Brain microvascular endothelial cell (primary cell): Measurements from ENCODE around the gene CBL.

Source experiments
- DNase-seq: peaks from one replicate; pipeline ENCODE4 v3.0.0-alpha.2; 2020
- H3K27ac ChIP-seq: fragments of 250-450 bp; sonication (Bioruptor Pico); 2 replicates; pipeline ENCODE4 v1.5.1; 2020; ENCODE audit warnings: mild to moderate bottlenecking, moderate library complexity
- H3K27me3 ChIP-seq: fragments of 250-450 bp; sonication (Bioruptor Pico); replicated peaks from 2 replicates; pipeline ENCODE4 v1.5.1; 2020; ENCODE audit warnings: mild to moderate bottlenecking
- H3K36me3 ChIP-seq: fragments of 250-450 bp; sonication (Bioruptor Pico); replicated peaks from 2 replicates; pipeline ENCODE4 v1.5.1; 2020; ENCODE audit warnings: mild to moderate bottlenecking
- H3K4me3 ChIP-seq: 2 replicates; pipeline ENCODE4 v1.5.1; 2011; ENCODE audit warnings: low read depth, mild to moderate bottlenecking, control low read depth, low read length, moderate library complexity
- in situ Hi-C: cut with HindIII; loops from 2 replicates; pipeline ENCODE4 v1.10.0; 2017; ENCODE audit warnings: low sequenced_read_pairs, low pct_ligation_motif_present
- TF ChIP-seq, protein P1 (sequence below): IDR thresholded peaks from 2 replicates; pipeline ENCODE4 v1.5.1; 2011; ENCODE audit warnings: low read depth, mild to moderate bottlenecking, moderate library complexity, low read length, control low read depth, inconsistent platforms; ENCODE audit errors: missing control alignments

CBL gene

DNA sequence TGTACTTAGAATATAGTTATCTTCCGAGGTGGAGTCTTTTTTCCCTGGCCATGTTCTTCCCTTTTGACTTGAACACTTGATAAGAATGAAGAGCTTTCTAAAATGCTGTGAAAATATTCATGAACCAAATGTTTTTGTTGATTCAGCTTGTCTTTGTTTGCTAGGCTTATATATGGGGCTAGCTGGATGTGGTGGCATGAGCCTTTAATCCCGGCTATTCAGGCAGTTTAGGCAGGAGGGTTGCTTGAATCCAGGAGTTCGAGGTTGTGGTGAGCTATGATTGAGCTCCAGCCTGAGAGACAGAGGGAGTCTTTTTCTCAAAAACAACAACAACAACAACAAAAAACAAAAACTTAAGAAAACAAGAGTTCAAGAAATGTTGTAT lies 23.1 kb downstream of the CBL start:
- peaks cover 3% of the 10 kb centered on the region for H3K36me3 ChIP-seq
- no peaks in the 10 kb centered on the region for H3K27me3 ChIP-seq
- no peak for DNase-seq
- in situ Hi-C loops, result no loop called here
- TF ChIP-seq, protein P1, sequence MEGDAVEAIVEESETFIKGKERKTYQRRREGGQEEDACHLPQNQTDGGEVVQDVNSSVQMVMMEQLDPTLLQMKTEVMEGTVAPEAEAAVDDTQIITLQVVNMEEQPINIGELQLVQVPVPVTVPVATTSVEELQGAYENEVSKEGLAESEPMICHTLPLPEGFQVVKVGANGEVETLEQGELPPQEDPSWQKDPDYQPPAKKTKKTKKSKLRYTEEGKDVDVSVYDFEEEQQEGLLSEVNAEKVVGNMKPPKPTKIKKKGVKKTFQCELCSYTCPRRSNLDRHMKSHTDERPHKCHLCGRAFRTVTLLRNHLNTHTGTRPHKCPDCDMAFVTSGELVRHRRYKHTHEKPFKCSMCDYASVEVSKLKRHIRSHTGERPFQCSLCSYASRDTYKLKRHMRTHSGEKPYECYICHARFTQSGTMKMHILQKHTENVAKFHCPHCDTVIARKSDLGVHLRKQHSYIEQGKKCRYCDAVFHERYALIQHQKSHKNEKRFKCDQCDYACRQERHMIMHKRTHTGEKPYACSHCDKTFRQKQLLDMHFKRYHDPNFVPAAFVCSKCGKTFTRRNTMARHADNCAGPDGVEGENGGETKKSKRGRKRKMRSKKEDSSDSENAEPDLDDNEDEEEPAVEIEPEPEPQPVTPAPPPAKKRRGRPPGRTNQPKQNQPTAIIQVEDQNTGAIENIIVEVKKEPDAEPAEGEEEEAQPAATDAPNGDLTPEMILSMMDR, result no peak
- H3K27ac ChIP-seq, result no peak overlapping the region
- H3K4me3 ChIP-seq, result no peak overlapping the region

DNA sequence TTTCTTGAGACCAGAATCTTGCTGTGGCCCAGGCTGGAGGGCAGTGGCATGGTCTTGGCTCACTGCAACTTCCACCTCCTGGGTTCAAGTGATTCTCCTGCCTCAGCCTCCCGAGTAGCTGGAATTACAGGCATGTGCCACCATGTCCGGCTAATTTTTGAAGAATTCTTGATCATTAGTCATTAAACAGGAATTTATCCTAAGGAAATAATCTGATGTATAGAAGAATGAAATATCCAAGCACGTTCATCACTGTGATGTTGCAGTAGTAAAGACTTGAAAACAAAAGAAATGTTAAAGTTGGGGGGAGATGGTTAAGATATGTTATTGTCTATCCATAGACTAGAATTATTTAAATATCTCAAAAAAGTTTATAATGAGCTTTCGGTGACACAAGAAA lies 23.6 kb downstream of the CBL start:
- TF ChIP-seq, protein P1, result no peak

DNA sequence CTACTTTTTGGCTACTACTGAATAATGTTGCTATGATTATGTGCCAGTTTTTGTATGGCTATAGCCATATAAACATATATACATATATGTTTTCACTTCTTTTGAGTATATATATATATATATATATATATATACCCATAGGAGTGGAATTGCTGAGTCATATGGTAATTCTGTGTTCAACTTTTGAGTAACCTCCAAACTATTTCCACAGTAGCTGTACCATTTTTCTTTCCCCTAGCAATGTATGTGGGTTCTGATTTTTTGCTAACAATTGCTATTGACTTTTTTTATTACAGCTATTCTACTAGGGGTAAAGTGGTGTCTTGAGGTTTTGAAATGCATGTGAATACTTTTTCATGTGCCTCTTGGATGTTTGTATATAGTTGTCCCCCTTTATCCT lies 30.4 kb downstream of the CBL start:
- TF ChIP-seq, protein P1, result no peak
- peak overlapping the region; percentile 72 for H3K27ac ChIP-seq
- in situ Hi-C loops, result no loop called here
- H3K27me3 ChIP-seq, result no peaks in the 10 kb centered on the region
- no peak overlapping the region for H3K4me3 ChIP-seq
- H3K36me3 ChIP-seq, result peaks cover 8% of the 10 kb centered on the region
- DNase-seq, result no peak

More for the DNA sequence above, 23.6 kb downstream of the CBL start:
- Histone ChIP-seq H3K27ac (no peak overlapping the region), H3K27me3 (no peaks in the 10 kb centered on the region), H3K4me3 (no peak overlapping the region), H3K36me3 (peaks cover 7% of the 10 kb centered on the region)
- in situ Hi-C loops, result no loop called here
- DNase-seq, result no peak

DNA sequence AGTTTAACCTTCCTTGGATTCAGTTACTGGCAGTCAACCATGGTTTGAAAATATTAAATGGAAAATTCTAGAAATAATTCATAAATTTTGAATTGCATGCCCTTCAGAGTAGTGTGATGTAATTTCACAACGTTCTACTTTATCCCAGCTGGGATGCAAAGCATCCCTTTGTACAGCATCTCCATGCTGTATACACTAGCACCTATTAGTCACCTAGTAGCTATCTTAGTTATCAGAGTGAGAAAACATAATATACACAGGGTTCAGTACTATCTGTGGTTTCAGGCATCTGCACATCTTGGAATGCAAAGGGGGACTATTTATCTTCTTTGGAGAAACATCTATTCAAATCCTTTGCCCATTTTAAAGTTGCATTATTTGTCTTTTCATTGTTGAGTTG lies 30.8 kb downstream of the CBL start:
- Histone ChIP-seq H3K4me3 (no peak overlapping the region), H3K36me3 (peaks cover 8% of the 10 kb centered on the region), H3K27me3 (no peaks in the 10 kb centered on the region), H3K27ac (peak overlapping the region; percentile 72)
- in situ Hi-C loops, result no loop called here
- DNase-seq, result peak; percentile 21
- TF ChIP-seq, protein P1, result no peak

DNA sequence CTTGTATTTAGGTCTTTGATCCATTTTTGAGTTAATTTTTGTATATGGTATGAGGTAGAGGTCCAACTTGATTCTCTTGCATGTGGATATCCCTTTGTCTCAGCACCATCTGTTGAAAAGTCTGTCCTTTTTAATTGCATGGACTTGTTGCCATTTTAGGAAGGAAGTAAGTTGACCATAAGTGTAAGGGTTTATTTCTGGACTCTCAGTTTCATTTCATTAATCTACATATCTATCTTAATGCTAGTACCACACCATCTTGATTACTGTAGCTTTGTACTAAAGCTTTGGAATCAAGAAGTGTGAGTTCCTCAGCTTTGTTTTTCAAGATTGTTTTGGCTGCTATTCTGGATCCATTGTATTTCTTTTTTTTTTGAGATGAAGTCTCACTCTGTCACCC lies 31.4 kb downstream of the CBL start:
- Histone ChIP-seq H3K36me3 (peaks cover 5% of the 10 kb centered on the region), H3K27ac (no peak overlapping the region), H3K4me3 (no peak overlapping the region), H3K27me3 (no peaks in the 10 kb centered on the region)
- TF ChIP-seq, protein P1, result no peak
- DNase-seq, result no peak
- in situ Hi-C loops, result no loop called here
